GM08714 (cell line): ENCODE measurements around the gene USP28.
"Not testable (repeated sequence)": the region's sequence is repeated elsewhere in the genome, so short reads cannot be mapped to it uniquely, and the experiment has no call there.

Source experiments
- H3K4me3 ChIP-seq: fragments of 200-500 bp; sonication (Bioruptor generic); 2 replicates; pipeline ENCODE4 v1.5.1; 2014; ENCODE audit warnings: mild to moderate bottlenecking, low read length, inconsistent platforms
- ZNF274 ChIP-seq: IDR thresholded peaks from 2 replicates; pipeline ENCODE4 v1.6.1; 2012; ENCODE audit warnings: mild to moderate bottlenecking, low read depth, low read length

USP28 gene

DNA sequence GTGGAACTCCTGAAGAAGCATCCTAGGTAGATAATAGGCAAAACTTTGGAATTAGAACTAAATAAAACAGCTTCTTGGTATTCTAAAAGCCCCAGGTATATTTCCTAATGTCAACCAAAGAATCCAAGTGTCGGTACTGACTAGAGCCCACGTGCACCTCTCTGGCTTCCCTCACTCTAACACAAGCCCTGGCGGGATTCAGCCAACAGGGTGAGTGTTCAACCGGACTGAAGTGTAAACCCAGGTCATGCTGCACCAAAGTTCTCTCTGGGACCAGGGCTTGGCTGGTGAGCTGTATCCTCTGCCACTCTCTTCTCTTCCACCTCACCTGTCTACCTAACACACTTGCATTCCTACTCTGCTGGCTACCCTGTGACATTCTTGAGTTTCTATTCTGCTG lies 40.1 kb downstream of the USP28 start:
- no peak overlapping the region for H3K4me3 ChIP-seq
- TF ChIP-seq ZNF274 = no peak

DNA sequence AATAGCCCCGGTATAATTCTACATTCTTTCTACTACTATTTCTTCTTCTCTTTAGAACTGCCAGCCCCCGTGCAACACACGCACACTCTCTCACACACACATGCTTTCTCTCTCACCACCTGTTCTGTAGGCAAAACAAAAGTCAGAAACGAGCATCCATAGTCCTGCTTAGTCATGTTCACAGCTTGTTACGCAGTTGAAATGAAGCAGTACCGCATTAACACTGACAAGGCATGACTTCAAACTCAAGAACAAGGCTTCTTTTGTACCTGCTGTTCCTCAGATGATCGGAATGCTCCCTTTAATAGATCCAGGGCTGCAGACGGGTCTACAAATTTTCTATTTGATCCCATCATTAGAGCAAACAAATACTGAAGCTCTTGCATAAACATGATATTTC lies 42.2 kb downstream of the USP28 start:
- no peak overlapping the region for H3K4me3 ChIP-seq
- TF ChIP-seq ZNF274 = no peak

DNA sequence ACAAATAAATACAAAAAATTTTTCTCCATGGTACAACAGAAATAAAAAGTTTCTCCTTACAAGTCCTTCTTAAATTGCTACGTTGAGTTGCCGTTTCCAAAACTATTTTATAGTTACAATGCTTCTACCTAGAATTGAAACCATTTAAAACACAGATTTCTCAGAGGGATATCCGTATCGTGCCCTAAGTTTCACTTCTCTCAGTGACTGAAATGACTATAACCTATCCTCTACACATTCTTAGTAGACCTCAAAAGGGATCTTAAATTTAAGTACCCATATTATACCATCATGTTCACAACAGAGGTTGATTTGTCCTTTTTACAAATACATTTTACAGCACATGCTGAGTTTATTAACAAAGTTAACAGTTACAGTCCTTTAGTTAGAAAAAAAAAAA lies 44.1 kb downstream of the USP28 start:
- TF ChIP-seq ZNF274 = no peak
- no peak overlapping the region for H3K4me3 ChIP-seq

DNA sequence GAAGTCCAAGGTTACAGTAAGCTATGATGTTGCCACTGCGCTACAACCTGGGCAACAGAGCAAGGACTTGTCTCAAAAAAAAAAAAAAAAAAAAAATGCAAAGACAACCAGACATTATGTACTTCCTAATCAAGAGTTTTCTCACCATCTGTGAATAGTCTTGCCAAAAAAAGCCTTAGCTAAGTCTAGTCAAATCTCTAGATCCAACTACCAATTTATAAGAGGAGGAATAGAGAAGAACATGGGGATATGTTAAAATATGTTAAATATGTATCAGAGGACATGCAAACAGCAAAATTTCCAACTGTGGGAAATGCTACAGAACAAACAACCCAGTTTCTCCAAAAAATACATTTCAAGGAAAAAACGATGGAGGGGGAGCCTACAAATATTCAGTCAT lies 45.6 kb downstream of the USP28 start:
- TF ChIP-seq ZNF274 = no peak
- H3K4me3 ChIP-seq = no peak overlapping the region

DNA sequence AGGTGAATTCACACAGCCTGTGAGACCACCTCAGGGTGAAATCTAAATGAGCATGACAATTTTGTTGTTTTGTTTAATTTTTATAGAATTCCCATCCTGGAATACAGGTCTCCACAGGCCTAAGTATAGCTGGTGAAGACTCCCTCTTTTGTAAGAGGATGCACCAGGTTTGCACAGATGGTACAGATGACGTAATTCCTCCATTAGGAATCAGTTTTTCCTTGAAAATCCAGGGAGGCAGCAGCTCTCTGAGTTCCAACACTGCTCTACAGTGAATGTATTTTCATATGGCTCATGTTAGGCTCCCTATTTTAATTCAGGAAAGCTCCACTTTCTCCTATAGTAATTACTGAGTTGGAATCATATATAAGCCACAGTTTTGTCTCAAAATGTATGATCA lies 47.2 kb downstream of the USP28 start:
- no peak overlapping the region for H3K4me3 ChIP-seq
- TF ChIP-seq ZNF274 = no peak

DNA sequence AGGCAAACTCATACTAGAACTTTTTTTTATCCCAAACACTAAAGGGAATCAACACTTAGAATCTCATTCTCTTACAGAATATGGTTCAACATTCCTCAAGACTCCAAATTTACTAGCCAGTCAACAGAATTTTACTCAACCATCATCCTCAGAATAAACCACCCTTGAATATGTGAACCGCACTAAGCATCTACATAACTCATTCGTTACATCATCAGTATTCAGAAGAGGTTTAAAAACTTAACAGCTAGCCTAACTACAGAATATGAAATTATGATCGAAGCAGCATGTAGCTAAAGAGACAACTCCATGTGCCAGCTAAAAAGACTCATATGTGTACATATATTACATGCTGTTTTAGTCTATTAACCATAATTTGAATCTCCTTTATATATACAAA lies 47.9 kb downstream of the USP28 start:
- no peak overlapping the region for H3K4me3 ChIP-seq
- TF ChIP-seq ZNF274 = no peak

DNA sequence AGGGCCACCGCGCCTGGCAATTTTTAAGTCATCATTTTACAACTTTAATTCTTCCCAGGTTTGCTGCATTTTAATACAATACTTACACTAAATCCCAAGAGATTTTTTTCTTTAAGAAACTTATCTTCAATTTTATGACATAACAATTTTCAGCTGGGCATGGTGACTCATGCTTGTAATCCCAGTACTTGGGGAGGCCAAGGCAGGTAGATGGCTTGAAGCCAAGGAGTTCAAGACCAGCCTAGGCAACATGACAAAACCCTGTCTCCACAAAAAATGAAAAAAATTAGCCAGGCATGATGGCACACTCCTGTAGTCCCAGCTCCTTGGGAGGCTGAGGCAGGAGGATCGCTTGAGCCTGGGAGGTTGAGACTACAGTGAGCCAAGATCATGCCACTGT lies 56.9 kb downstream of the USP28 start:
- no peak overlapping the region for H3K4me3 ChIP-seq
- no peak for TF ChIP-seq ZNF274

DNA sequence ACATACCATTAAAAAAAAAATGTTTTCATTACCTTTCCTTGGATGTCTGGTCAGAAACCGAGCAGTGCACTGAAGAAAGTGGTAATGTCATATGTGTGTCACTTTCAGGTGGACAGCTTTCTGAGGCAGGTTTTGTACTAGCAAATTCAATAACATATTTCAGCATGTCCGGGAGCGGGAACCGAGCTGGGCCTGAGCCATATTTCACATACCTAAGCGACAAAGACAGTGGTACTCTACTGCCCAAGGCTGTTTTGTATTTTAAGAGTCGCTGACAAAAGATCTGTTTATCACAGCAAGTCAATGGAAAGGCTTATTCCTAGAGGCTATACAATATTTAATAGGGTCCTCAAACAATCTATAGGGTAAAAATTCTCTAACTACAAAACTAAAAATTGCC lies 57.7 kb downstream of the USP28 start:
- H3K4me3 ChIP-seq = no peak overlapping the region
- TF ChIP-seq ZNF274 = no peak

DNA sequence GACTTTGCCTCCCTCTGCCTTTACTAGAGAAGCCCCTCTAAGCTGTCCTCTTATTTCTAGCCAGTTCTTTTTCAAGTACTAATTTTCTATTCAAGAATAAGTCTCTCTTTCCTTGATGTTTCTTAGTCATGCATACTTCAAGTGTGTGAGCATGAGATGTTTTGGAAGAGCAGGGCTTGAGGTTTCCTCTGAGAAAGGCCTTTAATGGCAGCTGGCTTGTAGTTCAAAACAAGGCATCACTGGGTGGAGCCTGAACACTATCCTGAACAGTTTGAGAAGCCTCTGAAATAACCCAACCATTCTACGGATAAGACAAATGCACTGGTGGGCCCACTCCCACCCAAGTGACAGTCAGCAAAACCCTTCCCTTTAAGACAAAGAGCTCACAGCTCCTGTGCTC lies 58.2 kb downstream of the USP28 start:
- H3K4me3 ChIP-seq = no peak overlapping the region
- TF ChIP-seq ZNF274 = no peak

DNA sequence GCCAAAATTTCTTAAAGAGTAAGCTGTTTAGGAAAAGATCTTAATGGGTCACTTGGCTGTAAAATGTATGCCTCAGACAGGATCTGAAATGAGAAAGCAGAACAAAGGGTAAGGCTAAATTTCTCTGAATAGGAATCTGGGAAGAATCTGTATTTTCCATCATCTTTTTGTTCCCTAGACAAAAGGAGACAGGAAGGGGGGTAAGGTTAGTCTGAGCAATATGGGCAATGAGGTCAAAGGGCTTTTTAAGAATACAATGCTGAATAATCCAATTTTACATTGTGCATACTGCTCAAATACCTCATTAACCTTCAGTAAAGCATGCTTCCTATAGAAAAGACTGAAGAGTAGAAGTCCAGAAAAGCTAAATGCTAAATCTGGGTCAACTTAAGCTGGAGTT lies 61.2 kb downstream of the USP28 start:
- TF ChIP-seq ZNF274 = no peak
- no peak overlapping the region for H3K4me3 ChIP-seq

DNA sequence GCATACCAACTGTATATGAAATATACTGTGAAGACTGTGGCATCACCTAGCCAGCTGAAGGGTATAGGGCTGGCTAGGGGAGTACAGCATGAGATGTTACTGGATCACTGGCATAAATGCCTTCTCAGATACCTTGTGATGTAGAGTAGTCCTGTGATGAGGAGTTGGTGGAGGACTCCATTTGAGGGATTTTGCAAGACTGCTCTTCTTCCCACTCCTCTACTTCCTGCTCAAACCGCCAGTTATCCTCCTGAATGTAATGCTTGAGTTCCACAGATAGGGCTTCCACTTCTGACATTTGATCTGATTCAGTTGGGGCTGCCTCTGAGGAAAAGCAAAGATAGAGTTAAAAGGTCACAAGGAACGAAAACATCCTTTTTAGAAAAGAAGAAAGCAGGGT lies 66.4 kb downstream of the USP28 start:
- H3K4me3 ChIP-seq = no peak overlapping the region
- no peak for TF ChIP-seq ZNF274

DNA sequence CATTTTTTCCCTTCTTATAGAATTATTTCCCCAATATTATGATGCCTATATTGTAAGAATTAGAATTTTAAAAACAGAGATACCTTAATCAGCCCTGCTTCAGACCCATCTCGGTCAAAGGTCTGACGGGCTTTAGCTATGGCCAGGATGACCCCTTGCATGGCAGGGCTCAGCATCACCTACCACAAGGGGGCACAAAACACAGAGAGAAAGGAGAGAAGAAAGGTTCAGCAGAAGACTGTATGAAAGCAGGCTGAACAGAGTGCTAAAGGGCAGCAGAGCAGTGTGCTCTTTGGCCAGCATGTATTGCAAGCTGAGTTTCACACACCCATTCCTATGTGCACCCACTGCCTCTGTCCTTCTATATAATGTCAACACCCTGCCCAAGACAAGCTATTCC lies 69.0 kb downstream of the USP28 start:
- TF ChIP-seq ZNF274 = no peak
- H3K4me3 ChIP-seq = no peak overlapping the region

DNA sequence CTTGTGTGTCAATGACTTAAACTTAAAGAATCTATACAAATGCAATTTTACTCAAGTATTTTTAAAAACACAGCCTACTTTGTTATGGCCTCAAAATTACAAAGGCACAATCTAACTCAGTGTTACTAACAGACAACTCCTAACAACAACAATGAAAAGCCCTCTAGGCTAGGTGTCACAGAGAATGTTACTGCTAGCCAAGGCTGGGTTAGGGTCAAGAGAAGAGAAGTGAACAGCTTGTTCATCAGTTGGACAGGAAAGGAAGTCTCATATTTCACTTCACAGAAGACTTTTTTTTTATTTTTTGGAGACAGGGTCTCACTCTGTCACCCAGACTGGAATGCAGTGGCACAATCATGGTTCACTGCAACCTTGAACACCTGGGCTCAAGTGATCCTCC lies 69.7 kb downstream of the USP28 start:
- no peak for TF ChIP-seq ZNF274
- H3K4me3 ChIP-seq = no peak overlapping the region

DNA sequence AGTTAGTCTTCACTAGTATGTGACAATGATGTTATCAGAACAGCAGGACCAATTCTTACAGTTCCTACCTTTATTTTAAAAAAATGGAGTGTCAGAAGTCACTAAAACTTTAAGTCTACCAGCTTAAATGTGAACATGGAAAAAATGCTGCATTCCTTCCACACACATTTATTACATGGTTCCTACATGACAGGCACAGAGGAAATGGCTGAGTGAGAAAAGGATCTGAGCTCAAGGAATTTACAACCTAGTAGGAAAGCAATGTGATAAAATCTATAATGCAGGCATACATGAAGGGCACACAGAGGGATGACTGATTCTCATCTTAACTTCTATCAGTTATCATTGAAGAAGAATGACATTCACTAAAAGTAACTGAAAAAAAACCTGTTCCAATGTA lies 72.8 kb downstream of the USP28 start:
- no peak overlapping the region for H3K4me3 ChIP-seq
- no peak for TF ChIP-seq ZNF274

DNA sequence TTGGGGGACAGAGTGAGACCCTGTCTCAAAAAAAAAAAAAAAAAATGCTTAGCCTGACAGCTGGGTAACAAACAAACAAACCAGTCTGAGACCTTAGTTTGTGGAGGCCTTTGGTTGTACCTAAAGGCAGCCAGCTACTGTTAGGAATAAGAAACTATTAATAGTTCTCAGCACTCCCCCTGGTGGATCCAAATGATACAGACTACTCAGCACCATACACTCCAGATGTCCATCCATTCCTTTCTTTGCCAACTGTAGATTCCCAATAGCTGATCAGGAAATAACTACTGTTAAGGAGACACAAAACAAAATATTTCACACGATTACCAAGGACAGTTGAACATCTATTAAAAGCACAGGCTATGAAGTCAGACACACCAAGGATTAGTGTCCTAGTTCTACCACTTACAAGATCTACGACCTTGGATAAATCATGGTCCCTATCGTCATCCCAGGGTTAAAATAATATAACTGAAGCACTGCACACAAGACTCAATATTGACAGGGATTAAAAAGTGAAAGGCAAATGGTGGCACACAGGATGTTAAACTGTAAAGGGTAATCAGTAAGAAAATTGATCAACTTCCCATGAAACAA lies 78.6 kb downstream of the USP28 start:
- TF ChIP-seq ZNF274 = no peak
- no peak overlapping the region for H3K4me3 ChIP-seq

DNA sequence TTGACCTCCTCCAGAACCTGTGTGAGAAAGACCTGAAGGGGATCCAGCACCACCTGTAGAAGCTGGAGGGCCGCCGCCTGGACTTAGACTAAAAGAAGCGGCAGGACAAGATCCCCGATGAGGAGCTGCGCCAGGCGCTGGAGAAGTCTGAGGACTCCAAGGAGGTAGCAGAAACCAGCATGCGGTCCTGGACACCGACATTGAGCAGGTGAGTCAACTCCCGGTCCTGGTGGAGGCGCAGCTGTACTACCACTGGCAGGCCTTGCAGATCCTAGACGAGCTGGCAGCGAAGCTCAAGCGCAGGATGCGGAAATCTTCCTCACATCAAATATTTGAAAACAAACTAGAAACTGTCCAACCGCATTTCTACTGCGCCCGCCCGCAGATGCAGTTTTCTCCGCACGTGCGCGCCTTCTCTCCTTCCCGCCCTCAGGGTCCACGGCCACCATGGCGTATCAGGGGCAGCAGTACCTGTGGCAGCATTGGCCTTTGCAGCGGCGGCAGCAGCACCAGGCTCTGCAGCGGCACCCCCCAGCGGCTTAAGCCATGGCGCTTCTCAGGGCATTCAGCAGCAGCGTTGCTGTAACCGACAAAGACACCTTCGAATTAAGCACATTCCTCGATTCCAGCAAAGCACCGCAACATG lies 85.6 kb downstream of the USP28 start:
- no peak for TF ChIP-seq ZNF274
- no peak overlapping the region for H3K4me3 ChIP-seq

DNA sequence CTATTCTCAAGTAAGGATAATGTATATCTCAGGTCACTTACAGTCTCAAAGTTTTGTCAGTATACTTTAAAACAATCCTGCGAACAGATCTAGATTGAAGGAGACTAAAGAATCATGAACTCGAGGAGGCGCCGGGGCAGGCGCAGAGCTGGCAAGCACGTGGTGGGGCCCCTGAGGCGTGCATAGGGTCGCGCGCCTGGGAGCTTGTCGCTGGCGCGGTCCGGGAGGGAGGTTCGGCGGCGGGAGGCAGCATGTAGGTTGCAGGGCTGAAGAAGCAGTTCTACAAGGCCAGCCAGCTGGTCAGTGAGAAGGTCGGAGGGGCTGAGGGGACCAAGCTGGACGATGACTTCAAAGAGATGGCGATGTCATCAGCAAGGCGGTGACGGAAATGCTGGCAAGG lies 86.4 kb downstream of the USP28 start:
- H3K4me3 ChIP-seq = not testable (repeated sequence)
